Mesothelial cell of epicardium (in vitro differentiated cells): ENCODE measurements around the gene HNRNPA3. TPM values are rescaled to one million over a fixed set of nuclear protein-coding genes. Genes with fewer than 3 reads are reported as not detected.
A peak's percentile ranks its signal among the peaks of the same experiment; 100 is the strongest.

Experiments used
- DNase-seq, 2 experiments: peaks; one replicate each; pipeline ENCODE4 v3.0.0; 2021; ENCODE audit warnings: low spot score in 2 of 2; ENCODE audit not compliant: unreplicated experiment in 2 of 2
- H3K27ac Mint-ChIP-seq: 2 replicates; pipeline ENCODE4 v1.8.0; 2021; ENCODE audit warnings: mixed read lengths
- H3K27me3 Mint-ChIP-seq: 2 replicates; pipeline ENCODE4 v1.8.0; 2021; ENCODE audit warnings: low read depth, mixed read lengths
- H3K36me3 Mint-ChIP-seq: 2 replicates; pipeline ENCODE4 v1.8.0; 2021; ENCODE audit warnings: mixed read lengths
- H3K4me1 Mint-ChIP-seq: 2 replicates; pipeline ENCODE4 v1.8.0; 2021; ENCODE audit warnings: mixed read lengths
- H3K4me3 Mint-ChIP-seq: 2 replicates; pipeline ENCODE4 v1.8.0; 2021; ENCODE audit warnings: mild to moderate bottlenecking, moderate library complexity, mixed read lengths
- H3K9me3 Mint-ChIP-seq: 2 replicates; pipeline ENCODE4 v1.8.0; 2021; ENCODE audit warnings: mixed read lengths
- CTCF ChIP-seq: fragments of 200-600 bp; sonication (generic); IDR thresholded peaks from one replicate; pipeline ENCODE4 v1.5.0; 2021; ENCODE audit warnings: antibody characterized with exemption; ENCODE audit not compliant: unreplicated experiment
- total RNA-seq: library from RNA; stranded (reverse); gene quantifications from 3 replicates; pipeline ENCODE4 v1.2.1, GENCODE V29; 2021

Gene HNRNPA3
- total RNA-seq, 1 donor from 2014 or later, result 264 TPM

GRCh38 chr2:177187631-177188312 lies 24.8 kb upstream of the HNRNPA3 start:
- no peaks in the 10 kb centered on the region for H3K9me3 Mint-ChIP-seq
- TF ChIP-seq CTCF, result no peak
- no peaks in the 10 kb centered on the region for H3K27me3 Mint-ChIP-seq
- peaks cover 11% of the 10 kb centered on the region for H3K4me1 Mint-ChIP-seq
- DNase-seq, result no peak
- H3K27ac Mint-ChIP-seq, result no peak overlapping the region
- H3K4me3 Mint-ChIP-seq, result no peak overlapping the region
- no peaks in the 10 kb centered on the region for H3K36me3 Mint-ChIP-seq

- no peaks in the 10 kb centered on the region for H3K36me3 Mint-ChIP-seq
- H3K4me1 Mint-ChIP-seq, result peaks cover 11% of the 10 kb centered on the region
- no peaks in the 10 kb centered on the region for H3K9me3 Mint-ChIP-seq
- H3K4me3 Mint-ChIP-seq, result no peak overlapping the region
- no peak for DNase-seq
- H3K27ac Mint-ChIP-seq, result peak overlapping the region; percentile 34
- H3K27me3 Mint-ChIP-seq, result no peaks in the 10 kb centered on the region
- no peak for TF ChIP-seq CTCF
These were observed 23.8 kb upstream of the HNRNPA3 start for GRCh38 chr2:177188482-177189469.

- Mint-ChIP-seq H3K27ac (no peak overlapping the region), H3K27me3 (no peaks in the 10 kb centered on the region), H3K4me1 (peaks cover 11% of the 10 kb centered on the region)
These were observed 21.7 kb upstream of the HNRNPA3 start for GRCh38 chr2:177190941-177191340.

GRCh38 chr2:177192788-177193187 lies 19.8 kb upstream of the HNRNPA3 start:
- no peak for TF ChIP-seq CTCF
- Mint-ChIP-seq H3K27me3 (no peaks in the 10 kb centered on the region), H3K9me3 (no peaks in the 10 kb centered on the region), H3K36me3 (no peaks in the 10 kb centered on the region), H3K4me1 (peaks cover 11% of the 10 kb centered on the region), H3K27ac (no peak overlapping the region), H3K4me3 (no peak overlapping the region)
- no peak for DNase-seq

More at GRCh38 chr2:177190941-177191340, 21.7 kb upstream of the HNRNPA3 start:
- no peaks in the 10 kb centered on the region for H3K36me3 Mint-ChIP-seq
- H3K9me3 Mint-ChIP-seq, result no peaks in the 10 kb centered on the region
- DNase-seq, result no peak
- no peak for TF ChIP-seq CTCF
- H3K4me3 Mint-ChIP-seq, result no peak overlapping the region

GRCh38 chr2:177193240-177193639 lies 19.4 kb upstream of the HNRNPA3 start:
- Mint-ChIP-seq H3K4me1 (peaks cover 8% of the 10 kb centered on the region), H3K27ac (no peak overlapping the region), H3K4me3 (no peak overlapping the region), H3K27me3 (no peaks in the 10 kb centered on the region), H3K36me3 (no peaks in the 10 kb centered on the region), H3K9me3 (no peaks in the 10 kb centered on the region)
- no peak for TF ChIP-seq CTCF
- no peak for DNase-seq
